Calu3 (cell line): Measurements from ENCODE around the gene DGUOK. TPM values are rescaled to one million over a fixed set of nuclear protein-coding genes. Genes with fewer than 3 reads are reported as not detected.
A peak's percentile ranks its signal among the peaks of the same experiment; 100 is the strongest.

Experiments used
- BruUV-seq: library from RNA; stranded (reverse); fragments of 400-500 nt; replicated peaks from 2 replicates; lab custom pipeline; 2021; lab: Mats Ljungman, UMichigan
- CTCF ChIA-PET: fragments of 300-600 bp; sonication (Branson Sonifier 250); formaldehyde crosslinking; loops from one replicate; lab custom pipeline; 2022; ENCODE audit warnings: antibody characterized with exemption; lab: Charles Lee
- DNase-seq: peaks from one replicate; pipeline ENCODE4 v3.0.0; 2022
- H3K27ac Mint-ChIP-seq: one replicate; pipeline ENCODE4 v1.8.0; 2022; ENCODE audit warnings: mixed read lengths; ENCODE audit not compliant: unreplicated experiment
- H3K27me3 Mint-ChIP-seq: one replicate; pipeline ENCODE4 v1.8.0; 2022; ENCODE audit warnings: mixed read lengths; ENCODE audit not compliant: unreplicated experiment
- H3K36me3 Mint-ChIP-seq: one replicate; pipeline ENCODE4 v1.8.0; 2022; ENCODE audit warnings: mild to moderate bottlenecking, moderate library complexity, mixed read lengths; ENCODE audit not compliant: insufficient read depth, unreplicated experiment
- H3K4me1 Mint-ChIP-seq: one replicate; pipeline ENCODE4 v1.8.0; 2022; ENCODE audit warnings: mild to moderate bottlenecking, low read depth, mixed read lengths; ENCODE audit not compliant: unreplicated experiment
- H3K4me3 Mint-ChIP-seq: one replicate; pipeline ENCODE4 v1.8.0; 2022; ENCODE audit warnings: mild to moderate bottlenecking, low read depth, moderate library complexity, mixed read lengths; ENCODE audit not compliant: unreplicated experiment
- H3K9me3 Mint-ChIP-seq: one replicate; pipeline ENCODE4 v1.8.0; 2022; ENCODE audit warnings: low read depth, mixed read lengths; ENCODE audit not compliant: unreplicated experiment
- CTCF ChIP-seq: fragments of 200-600 bp; IDR thresholded peaks from one replicate; pipeline ENCODE4 v1.8.0; 2022; ENCODE audit warnings: antibody characterized with exemption; ENCODE audit not compliant: unreplicated experiment
- intact Hi-C: fragments of 100-400 bp; cut with micrococcal nuclease; formaldehyde crosslinking; loops from one replicate; pipeline ENCODE4 v1.10.0; 2022; ENCODE audit not compliant: unreplicated experiment
- total RNA-seq: library from RNA; stranded (reverse); gene quantifications from 2 replicates; pipeline ENCODE4 v1.2.3, GENCODE V29; 2022

DGUOK gene
- total RNA-seq, 1 experiment from 2014 or later = 78.6 TPM

- CTCF ChIA-PET = no interaction called here
- peak; percentile 98 for DNase-seq
- Mint-ChIP-seq H3K9me3 (no peaks in the 10 kb centered on the region), H3K27ac (peak overlapping the region; percentile 95), H3K4me3 (peak overlapping the region; percentile 81), H3K4me1 (peaks cover 78% of the 10 kb centered on the region), H3K36me3 (peaks cover 74% of the 10 kb centered on the region), H3K27me3 (no peaks in the 10 kb centered on the region)
- intact Hi-C loops = loop anchor here (1.0 to 5.0 kb wide), 2 partner anchors 57 to 139 kb away; partner anchors contain the start of gene DGUOK
- BruUV-seq = no TSS peak
- TF ChIP-seq CTCF = no peak
These were observed 56.9 kb downstream of the DGUOK start for GRCh38 chr2:73983322-73984202.

GRCh38 chr2:73984203-73984921 is 57.7 kb downstream of the DGUOK start, which contains the start of gene TET3:
TSS of gene TET3 (plus strand) at chr2:73984910. CDS start at chr2:73986404, 1,494 bp downstream.
- intact Hi-C loops = loop anchor here (5.0 kb wide), 1 partner anchor 138 kb away; no protein-coding TSS in a partner anchor
- no peak for TF ChIP-seq CTCF
- DNase-seq = peak; percentile 73
- H3K4me3 Mint-ChIP-seq = peak within 1 kb of the TSS; percentile 81
- peak within 1 kb of the TSS; percentile 95 for H3K27ac Mint-ChIP-seq
- H3K4me1 Mint-ChIP-seq = peaks cover 79% of the 10 kb centered on the region
- H3K9me3 Mint-ChIP-seq = no peaks in the 10 kb centered on the region
- no TSS peak for BruUV-seq
- H3K36me3 Mint-ChIP-seq = peaks cover 81% of the 10 kb centered on the region
- H3K27me3 Mint-ChIP-seq = no peaks in the 10 kb centered on the region
- CTCF ChIA-PET = no interaction called here

- CTCF ChIA-PET = no interaction called here
- Mint-ChIP-seq H3K27me3 (no peaks in the 10 kb centered on the region), H3K27ac (no peak overlapping the region), H3K9me3 (no peaks in the 10 kb centered on the region), H3K4me1 (peaks cover 78% of the 10 kb centered on the region), H3K4me3 (peak overlapping the region; percentile 81), H3K36me3 (peaks cover 82% of the 10 kb centered on the region)
- peak; percentile 75 for DNase-seq
- BruUV-seq = no TSS peak
- intact Hi-C loops = loop anchor here (5.0 kb wide), 1 partner anchor 137 kb away; no protein-coding TSS in a partner anchor
- no peak for TF ChIP-seq CTCF
These were observed 58.2 kb downstream of the DGUOK start for GRCh38 chr2:73984922-73985307.

- Mint-ChIP-seq H3K9me3 (no peaks in the 10 kb centered on the region), H3K27me3 (no peaks in the 10 kb centered on the region), H3K4me3 (peak overlapping the region; percentile 81), H3K36me3 (peaks cover 85% of the 10 kb centered on the region), H3K4me1 (peaks cover 72% of the 10 kb centered on the region), H3K27ac (peak overlapping the region; percentile 74)
- no peak for TF ChIP-seq CTCF
- intact Hi-C loops = no loop called here
- no TSS peak for BruUV-seq
- CTCF ChIA-PET = interaction anchor here (2.6 kb wide), 1 partner anchor 10 kb away, joined by 5 read pairs; no protein-coding TSS in a partner anchor
- peak; percentile 28 for DNase-seq
These were observed 58.8 kb downstream of the DGUOK start for GRCh38 chr2:73985308-73986084.
